Psoas muscle (tissue), 8 donors: Measurements from ENCODE around the gene CAMTA1. TPM values are rescaled to one million over a fixed set of nuclear protein-coding genes. Genes with fewer than 3 reads are reported as not detected.

Source experiments
- ATAC-seq, 4 donors: fragments of 200-7000 bp; cut with Tn5 transposase; one replicate each; pipeline ENCODE4 v1.9.1; 2020; ENCODE audit warnings: moderate library complexity in 3 of 4, mild to moderate bottlenecking in 2 of 4
- DNase-seq, 2 donors: peaks; one replicate each; pipeline ENCODE4 v3.0.0-alpha.2; 2020
- H3K27ac ChIP-seq: fragments of 200-600 bp; one replicate; pipeline ENCODE4 v1.8.0; 2022
- H3K27me3 ChIP-seq, 3 donors: fragments of 200-600 bp in 1 of 3; one replicate each; pipeline versions ENCODE4 v1.6.1 to v1.8.0; 2013 to 2022; ENCODE audit warnings: low read length in 2 of 3, mild to moderate bottlenecking in 2 of 3, moderate library complexity in 1 of 3; ENCODE audit not compliant: insufficient read depth in 3 of 3
- H3K36me3 ChIP-seq, 2 donors: fragments of 200-600 bp in 1 of 2; one replicate each; pipeline versions ENCODE4 v1.6.1 to v1.8.0; 2013 to 2022; ENCODE audit warnings: low read depth in 1 of 2, mild to moderate bottlenecking in 1 of 2, moderate library complexity in 1 of 2; ENCODE audit not compliant: insufficient read depth in 1 of 2
- H3K4me1 ChIP-seq: fragments of 200-600 bp; one replicate; pipeline ENCODE4 v1.8.0; 2022
- H3K4me3 ChIP-seq: fragments of 200-600 bp; one replicate; pipeline ENCODE4 v1.8.0; 2022; ENCODE audit warnings: mild to moderate bottlenecking
- H3K9me3 ChIP-seq: fragments of 200-600 bp; one replicate; pipeline ENCODE4 v1.8.0; 2022
- CTCF ChIP-seq: fragments of 200-600 bp; IDR thresholded peaks from one replicate; pipeline ENCODE4 v1.8.0; 2022; ENCODE audit warnings: antibody characterized with exemption
- WGBS, 3 donors: extraction: QIAGEN DNeasy Blood & Tissue Kit; methylation state at CpG; one replicate each; pipeline versions ENCODE4 v1.1.6 to v1.1.7; 2013; 5-methylcytosine and 5-hydroxymethylcytosine counted together
- intact Hi-C, 2 donors: fragments of 100-400 bp; cut with DNase I; formaldehyde crosslinking; loops; one replicate each; pipeline versions ENCODE4 v1.11.0 to v1.14.2; 2022
- polyA plus RNA-seq, 3 donors: library from polyadenylated mRNA; stranded (reverse); fragments of 200-250 nt; gene quantifications; one replicate each; pipeline ENCODE4 v1.2.3, GENCODE V29; 2013
- total RNA-seq, 4 donors: library from RNA; stranded (reverse); fragmentation: NEBNext Ultra II Directional in 2 of 4; extraction: Animal tissue kit (Norgen Biotek cat#: 25700) in 2 of 4; gene quantifications; one replicate each; pipeline versions ENCODE4 v1.2.1 to v1.2.4, GENCODE V29; 2021 to 2023
- donor health status: healthy with polysubstance abuse.
- donor health status: DM: no; HTN: no; CAD: no; lungs with moderate emphysema.
- donor health status: Bipolar disorder and iron deficiency.
- donor health status: healthy.
- donor health status: DM: yes; HTN: yes; CAD: no.
- donor health status: DM: no; HTN: no; CAD: no.
- donor health status: DM: no; HTN: no; CAD: no.
- donor health status: DM: yes; HTN: yes; CAD: no.

Gene CAMTA1
- total and polyA plus RNA-seq, 7 donors = 64.6 to 206 (median 76.5) TPM

GRCh38 chr1:7488475-7488842 is 703.2 kb downstream of the CAMTA1 start:
- intact Hi-C loops = loop anchor here in 1 of 2 donors (10.0 kb wide), 1 partner anchor 1624 kb away; no protein-coding TSS in a partner anchor
- 92 to 96% (median 94%) methylated on average over 1 of the region's 1 CpG for WGBS, 3 donors

GRCh38 chr1:7489586-7489985 is 704.3 kb downstream of the CAMTA1 start:
- no peak for DNase-seq
- no peak overlapping the region for H3K27ac ChIP-seq
- no peak overlapping the region for H3K4me3 ChIP-seq
- H3K36me3 ChIP-seq = no peaks in the 10 kb centered on the region
- no peak for TF ChIP-seq CTCF
- H3K27me3 ChIP-seq = peaks cover 0 to 17% (median 6%) of the 10 kb centered on the region in 3 donors
- H3K9me3 ChIP-seq = no peaks in the 10 kb centered on the region
- 41 to 44% (median 41%) methylated on average over 13 of the region's 13 CpGs for WGBS, 3 donors
- intact Hi-C loops = loop anchor here in 1 of 2 donors (10.0 kb wide), 1 partner anchor 1625 kb away; no protein-coding TSS in a partner anchor
- ATAC-seq = no peak
- no peaks in the 10 kb centered on the region for H3K4me1 ChIP-seq

More at GRCh38 chr1:7488475-7488842, 703.2 kb downstream of the CAMTA1 start:
- peaks cover 0 to 16% (median 6%) of the 10 kb centered on the region in 3 donors for H3K27me3 ChIP-seq
- H3K36me3 ChIP-seq = no peaks in the 10 kb centered on the region
- no peak overlapping the region for H3K4me3 ChIP-seq
- no peaks in the 10 kb centered on the region for H3K9me3 ChIP-seq
- TF ChIP-seq CTCF = no peak
- DNase-seq = no peak
- no peaks in the 10 kb centered on the region for H3K4me1 ChIP-seq
- no peak for ATAC-seq
- H3K27ac ChIP-seq = no peak overlapping the region

- WGBS, 3 donors = 88 to 92% (median 92%) methylated on average over 10 of the region's 10 CpGs
- DNase-seq (no peak), ATAC-seq (no peak)
- Histone ChIP-seq H3K27ac (no peak overlapping the region), H3K9me3 (no peaks in the 10 kb centered on the region), H3K36me3 (no peaks in the 10 kb centered on the region), H3K4me1 (no peaks in the 10 kb centered on the region), H3K27me3 (peaks cover 0 to 17% (median 6%) of the 10 kb centered on the region in 3 donors), H3K4me3 (no peak overlapping the region)
- intact Hi-C loops = no loop called here
- no peak for TF ChIP-seq CTCF
Observed at GRCh38 chr1:7490576-7490975, 705.3 kb downstream of the CAMTA1 start.

GRCh38 chr1:7491109-7491817 is 706.0 kb downstream of the CAMTA1 start:
- ATAC-seq = no peak
- Histone ChIP-seq H3K4me3 (no peak overlapping the region), H3K9me3 (no peaks in the 10 kb centered on the region), H3K36me3 (no peaks in the 10 kb centered on the region), H3K27ac (no peak overlapping the region), H3K27me3 (peaks cover 0 to 17% (median 6%) of the 10 kb centered on the region in 3 donors), H3K4me1 (no peaks in the 10 kb centered on the region)
- intact Hi-C loops = no loop called here
- WGBS, 3 donors = 50 to 52% (median 52%) methylated on average over 17 of the region's 17 CpGs
- TF ChIP-seq CTCF = no peak
- no peak for DNase-seq
